H1 (cell line): ENCODE data around the gene ZNF763.
"Not testable (repeated sequence)": the region's sequence is repeated elsewhere in the genome, so short reads cannot be mapped to it uniquely, and the experiment has no call there.

ENCODE experiments used
- CTCF ChIP-seq, 3 experiments: IDR thresholded peaks; 1 replicate in 2 of 3; 2 replicates in 1 of 3; pipeline versions ENCODE4 v1.5.1 to v1.6.1; 2011; ENCODE audit warnings: low read length in 3 of 3, mild to moderate bottlenecking in 3 of 3, inconsistent platforms in 2 of 3, low read depth in 1 of 3, moderate library complexity in 1 of 3; ENCODE audit not compliant: insufficient read depth in 1 of 3; ENCODE audit errors: control extremely low read depth in 1 of 3
- POLR2A ChIP-seq, 2 experiments: IDR thresholded peaks; 1 replicate in 1 of 2; 2 replicates in 1 of 2; pipeline ENCODE4 v1.6.1; 2011; ENCODE audit warnings: low read depth in 2 of 2, low read length in 2 of 2, mild to moderate bottlenecking in 2 of 2; ENCODE audit errors: control extremely low read depth in 1 of 2
- ZNF274 ChIP-seq: IDR thresholded peaks from 2 replicates; pipeline ENCODE4 v1.7.0; 2012; ENCODE audit warnings: low read length, borderline replicate concordance; ENCODE audit errors: extremely low read depth

GRCh38 chr19:11935829-11936228, 29.0 kb upstream of the ZNF763 start:
- TF ChIP-seq ZNF274; CTCF (IDR thresholded peaks at IDR 0.05; ENCODE audit: control extremely low read depth in 1 of 3, insufficient read depth in 1 of 3, low read depth in 1 of 3, low read length in 3 of 3); POLR2A (IDR thresholded peaks at IDR 0.05; ENCODE audit: control extremely low read depth in 1 of 2, low read depth in 2 of 2, low read length in 2 of 2): not testable (repeated sequence)
